Stimulated activated CD4-positive, alpha-beta T cell treated with anti-CD3 and anti-CD28 coated beads, Interleukin-1b, Interleukin-23, amount 100 ng/mL, for 1 hour (primary cell): ENCODE results near the gene PTPN21.

Experiments used
- DNase-seq, 2 donors: peaks; one replicate each; pipeline ENCODE4 v3.0.0-alpha.2; 2020; ENCODE audit warnings: low read depth in 2 of 2

The PTPN21 gene

DNA sequence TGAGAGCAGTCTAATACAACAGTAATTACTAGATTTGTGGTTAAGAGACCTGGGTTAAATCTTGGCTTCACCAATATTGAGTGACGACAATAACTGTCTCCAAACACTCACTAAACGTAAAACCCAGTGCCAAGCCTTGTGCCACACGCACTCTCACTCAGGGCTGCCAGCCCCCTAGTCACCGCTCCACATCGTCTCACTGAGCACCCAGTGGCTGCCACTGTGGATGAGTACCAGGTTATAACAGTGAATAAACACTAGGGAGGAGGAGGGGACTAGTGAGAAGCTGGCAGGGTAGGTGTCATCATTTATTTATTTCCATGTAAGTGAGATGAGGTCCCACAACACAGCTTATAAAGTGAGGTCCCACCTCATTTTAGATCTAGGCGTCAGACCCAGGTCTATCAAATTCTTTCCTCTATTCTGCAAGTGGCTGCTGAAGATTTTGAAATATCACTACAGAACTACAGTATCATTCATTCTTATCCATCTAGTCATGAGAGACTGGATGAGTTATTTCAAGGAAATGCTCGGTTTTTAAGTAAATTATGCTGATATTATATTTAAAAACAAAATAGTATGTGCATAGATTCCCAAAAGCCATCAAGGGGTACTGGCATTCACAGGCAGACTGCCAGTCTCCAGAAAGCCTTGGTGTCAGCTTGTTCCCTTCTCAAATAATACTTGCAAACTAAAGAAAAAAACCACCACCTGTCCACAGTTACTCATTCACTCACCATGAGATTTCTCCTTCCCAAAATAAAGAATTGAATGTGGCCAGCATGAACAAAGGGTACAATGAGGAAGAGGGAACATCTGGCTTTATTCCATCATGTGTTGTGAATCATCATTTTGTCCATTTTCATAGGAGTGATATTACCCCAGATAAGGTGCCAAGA, 84.0 kb downstream of the PTPN21 start:
- no peak for DNase-seq

DNA sequence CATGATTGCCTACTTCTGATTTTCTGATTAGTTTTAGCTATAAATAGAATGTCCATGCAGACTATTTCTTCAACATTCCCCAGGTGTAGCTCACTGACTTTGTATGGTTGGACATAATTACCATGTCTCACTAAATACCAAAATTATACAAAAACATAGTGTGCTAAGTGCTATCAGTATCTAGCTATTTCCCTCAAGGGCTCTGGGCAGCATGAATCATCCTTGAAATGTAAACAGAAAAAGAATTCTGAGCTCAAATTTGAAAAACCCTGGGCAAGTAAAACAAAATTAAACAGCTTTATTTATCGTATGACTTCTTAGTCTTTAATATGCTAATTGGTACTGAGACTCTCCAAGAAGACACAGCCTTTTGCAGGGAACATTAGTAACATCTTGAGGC, 86.4 kb downstream of the PTPN21 start:
- no peak for DNase-seq

DNA sequence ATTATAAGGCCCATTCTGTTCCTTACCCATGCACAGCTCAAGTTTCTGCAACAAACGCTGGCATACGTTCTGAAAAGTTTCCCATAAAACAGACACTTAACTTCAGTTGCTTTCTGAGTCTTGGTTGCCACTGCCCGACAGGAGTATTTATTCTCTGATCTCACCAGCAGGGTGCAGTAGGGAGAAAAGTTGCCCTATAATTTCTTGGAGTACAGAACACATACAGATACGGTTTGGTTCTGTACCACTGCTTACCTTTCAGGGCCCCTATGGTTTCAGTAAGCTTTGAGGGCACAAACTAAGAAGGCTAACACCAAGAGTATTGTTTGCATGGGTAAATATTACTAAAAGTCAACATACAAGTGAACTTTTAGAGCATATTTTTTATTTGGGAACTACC, 91.5 kb downstream of the PTPN21 start:
- DNase-seq: no peak

DNA sequence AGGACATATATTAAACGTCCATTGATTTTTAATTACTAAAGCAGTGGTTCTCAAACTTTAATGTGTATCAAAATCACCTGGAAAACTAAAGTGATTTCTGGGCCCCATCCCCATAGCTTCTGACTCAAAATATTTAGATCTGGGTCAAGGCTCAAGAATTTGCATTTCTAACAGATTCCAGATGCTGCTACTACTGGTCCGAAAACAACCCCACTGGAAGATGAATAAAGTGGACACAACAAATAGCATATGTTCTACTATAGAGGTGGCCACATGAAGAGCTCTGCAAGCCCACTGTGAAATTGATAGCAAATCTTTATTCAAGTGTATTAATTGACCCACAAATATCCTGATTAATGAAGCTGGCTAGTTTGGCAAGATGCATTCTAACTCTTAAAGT, 99.9 kb downstream of the PTPN21 start:
- no peak for DNase-seq

DNA sequence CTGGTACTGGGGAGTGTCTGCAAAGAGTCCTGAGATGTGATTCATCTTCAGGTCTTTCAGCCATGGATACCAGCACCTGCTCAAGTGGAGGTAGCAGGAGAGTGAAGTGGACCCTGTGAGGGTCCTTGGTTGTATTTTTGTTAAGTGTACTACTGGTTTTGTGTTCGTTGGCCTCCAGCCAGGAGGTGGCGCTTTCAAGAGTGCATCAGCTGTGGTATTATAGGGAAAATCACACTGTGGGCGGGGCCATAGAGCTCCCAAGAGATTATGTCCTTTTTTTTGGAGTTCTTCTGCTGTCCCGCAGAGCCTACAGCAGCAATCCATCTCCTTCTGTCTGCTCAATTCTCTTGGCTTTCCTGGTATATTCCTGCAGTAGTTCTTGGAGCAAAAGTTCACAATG, 102.6 kb downstream of the PTPN21 start:
- DNase-seq: no peak

DNA sequence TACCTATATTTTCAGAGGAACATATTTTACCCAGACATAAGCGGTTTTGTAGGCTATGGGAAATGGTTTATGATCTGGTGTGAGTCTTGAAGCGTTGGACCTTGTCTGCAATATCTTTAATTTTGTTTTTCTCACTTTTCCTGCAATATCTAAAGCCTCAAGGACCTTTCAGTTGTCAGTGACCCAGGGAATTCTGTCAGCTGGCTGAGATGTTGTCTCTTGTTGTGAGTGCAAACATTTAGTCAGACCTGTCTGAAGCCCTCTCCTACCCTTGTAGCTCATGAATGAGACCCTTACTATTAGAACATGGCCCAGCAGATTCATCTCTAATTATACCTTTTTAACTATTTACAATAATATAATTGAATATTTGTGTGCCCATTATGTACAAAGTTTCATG, 115.7 kb downstream of the PTPN21 start:
- no peak for DNase-seq

DNA sequence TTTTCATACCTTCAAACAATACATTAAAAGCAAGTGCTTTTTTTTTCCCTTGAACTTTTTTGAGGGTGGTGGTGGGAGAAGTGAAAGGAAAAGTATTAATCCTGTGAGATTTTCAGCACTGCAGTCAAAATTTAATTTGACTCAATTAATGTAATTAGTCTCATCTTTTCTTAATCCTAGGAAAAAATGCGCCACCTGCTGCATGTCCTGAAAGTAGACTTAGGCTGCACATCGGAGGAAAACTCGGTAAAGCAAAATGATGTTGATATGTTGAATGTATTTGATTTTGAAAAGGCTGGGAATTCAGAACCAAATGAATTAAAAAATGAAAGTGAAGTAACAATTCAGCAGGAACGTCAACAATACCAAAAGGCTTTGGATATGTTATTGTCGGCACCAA, 117.1 kb downstream of the PTPN21 start:
- DNase-seq: no peak

DNA sequence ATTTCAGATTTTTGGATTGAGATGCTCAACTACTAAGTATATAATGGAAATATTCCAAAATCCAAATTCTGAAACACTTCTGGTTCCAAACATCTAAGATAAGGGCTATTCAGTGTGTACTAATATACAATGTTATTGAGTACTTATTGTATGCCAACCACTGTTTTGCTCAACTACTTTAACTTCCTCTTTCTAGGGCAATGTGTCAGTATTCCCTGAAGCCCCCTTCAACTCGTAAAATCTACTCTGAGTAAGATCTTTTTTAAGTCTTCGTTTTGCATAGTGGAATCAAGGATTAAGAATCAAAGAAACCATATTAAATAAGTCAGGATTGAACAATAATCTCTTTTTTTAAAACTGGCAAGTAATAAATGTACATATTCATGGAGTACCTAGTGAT, 123.8 kb downstream of the PTPN21 start:
- DNase-seq: no peak

DNA sequence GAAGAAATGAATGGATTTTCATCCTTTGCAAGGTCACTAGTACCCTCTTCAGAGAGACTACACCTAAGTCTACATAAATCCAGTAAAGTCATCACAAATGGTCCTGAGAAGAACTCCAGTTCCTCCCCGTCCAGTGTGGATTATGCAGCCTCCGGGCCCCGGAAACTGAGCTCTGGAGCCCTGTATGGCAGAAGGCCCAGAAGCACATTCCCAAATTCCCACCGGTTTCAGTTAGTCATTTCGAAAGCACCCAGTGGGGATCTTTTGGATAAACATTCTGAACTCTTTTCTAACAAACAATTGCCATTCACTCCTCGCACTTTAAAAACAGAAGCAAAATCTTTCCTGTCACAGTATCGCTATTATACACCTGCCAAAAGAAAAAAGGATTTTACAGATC, 128.5 kb downstream of the PTPN21 start:
- no peak for DNase-seq

DNA sequence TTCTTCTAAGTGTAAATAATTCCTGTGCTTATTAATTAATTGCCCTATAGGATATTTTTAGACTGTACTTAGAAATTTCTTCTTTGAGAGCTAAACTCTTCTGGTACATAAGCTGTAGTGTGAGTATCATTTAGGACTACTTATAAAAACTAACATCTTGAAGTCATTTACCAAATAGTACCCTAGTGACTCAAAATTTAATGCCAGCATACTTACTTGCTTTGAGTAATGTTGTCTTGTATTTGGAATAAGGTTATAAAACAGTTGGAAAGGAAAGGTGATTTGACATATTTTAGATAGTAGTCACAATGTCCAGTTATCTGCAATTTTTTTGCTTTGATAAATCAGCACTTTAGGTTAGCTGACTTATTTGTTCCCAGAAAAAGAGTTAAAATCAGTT, 130.2 kb downstream of the PTPN21 start:
- DNase-seq: no peak

DNA sequence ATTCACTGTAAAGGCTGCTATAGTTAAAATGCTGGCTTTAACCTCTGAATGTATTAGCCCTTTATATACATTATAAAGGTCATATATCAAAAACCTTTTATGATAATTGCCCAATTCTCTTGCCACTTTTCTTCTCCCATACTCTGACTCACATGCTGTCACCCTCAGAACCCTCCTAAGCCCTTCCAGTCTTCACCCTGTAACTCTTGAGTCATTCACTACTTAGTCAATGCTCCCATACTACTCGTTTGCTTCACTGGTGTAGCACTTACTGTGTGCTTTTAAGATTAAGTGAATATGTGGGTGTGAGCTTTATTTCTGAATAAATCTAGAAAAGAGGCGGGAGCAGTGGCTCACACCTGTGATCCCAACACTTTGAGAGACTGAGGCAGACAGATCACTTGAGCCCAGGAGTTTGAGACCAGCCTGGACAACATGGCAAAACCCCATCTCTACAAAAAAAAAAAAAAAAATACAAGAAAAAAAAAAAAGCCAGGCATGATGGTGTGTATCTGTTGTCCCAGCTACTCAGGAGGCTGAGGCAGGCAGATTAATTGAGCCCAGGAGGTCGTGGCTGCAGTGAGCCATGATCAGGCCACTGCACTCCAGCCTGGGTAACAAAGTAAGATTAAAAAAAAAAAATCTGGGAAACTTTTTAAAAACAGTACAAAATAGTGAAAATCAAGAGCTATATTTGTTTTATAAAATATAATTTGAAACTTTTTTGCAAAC, 131.7 kb downstream of the PTPN21 start:
- DNase-seq: no peak

DNA sequence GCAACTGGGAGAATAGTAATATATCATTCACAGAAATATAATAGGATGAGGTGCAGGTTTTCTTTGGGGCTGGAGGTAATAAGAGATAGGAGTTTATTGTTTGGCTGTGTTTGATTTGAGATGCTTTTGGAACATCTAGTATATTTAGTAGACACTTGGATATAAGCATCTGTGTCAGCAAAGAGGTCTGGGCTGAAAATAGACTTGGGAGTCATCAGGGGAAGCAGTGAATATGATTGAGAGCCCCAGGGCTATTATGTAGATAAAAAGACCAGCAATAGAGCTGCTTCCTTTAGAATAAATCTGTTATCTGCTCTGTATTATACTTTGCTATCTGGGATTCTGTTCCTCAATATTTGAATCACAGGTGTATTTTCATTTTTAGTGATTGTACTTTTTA, 132.8 kb downstream of the PTPN21 start:
- DNase-seq: no peak

DNA sequence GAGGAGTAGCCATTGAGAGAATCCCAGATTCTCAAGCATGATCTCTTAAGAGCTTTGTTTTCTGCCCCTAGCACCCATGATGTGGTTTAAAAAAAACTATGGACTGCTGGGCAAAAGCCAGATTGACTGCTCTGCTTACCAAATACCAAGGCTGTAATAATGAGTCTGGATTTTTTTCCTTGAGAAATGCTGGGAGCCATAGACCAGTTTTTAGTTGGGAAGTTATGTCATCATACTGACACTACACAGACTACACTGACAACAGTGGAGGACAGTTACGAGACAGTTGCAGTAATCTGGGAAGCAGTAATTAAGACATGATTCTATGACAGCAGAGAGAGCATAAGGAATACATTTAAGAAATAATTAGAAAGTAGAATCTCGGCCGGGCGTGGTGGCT, 133.5 kb downstream of the PTPN21 start:
- no peak for DNase-seq

DNA sequence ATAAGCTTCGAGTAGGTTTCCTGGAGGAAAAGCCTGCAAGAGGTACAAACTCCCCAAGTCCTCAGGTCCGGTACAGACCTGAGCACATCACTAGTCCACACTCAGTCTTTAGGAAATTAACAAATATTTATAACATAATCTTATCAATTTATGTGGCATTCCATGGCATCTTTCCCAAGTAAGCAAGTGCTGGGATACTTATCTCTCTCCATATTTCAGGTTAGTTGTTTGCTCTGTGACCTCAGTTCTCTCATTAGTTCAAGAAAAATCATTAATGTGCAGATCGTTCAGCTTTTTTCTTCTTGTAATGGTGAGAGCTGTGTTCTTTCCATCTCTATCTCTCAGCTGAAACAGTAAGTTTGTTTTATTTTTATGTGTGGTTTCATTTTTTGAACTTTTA, 134.6 kb downstream of the PTPN21 start:
- DNase-seq: no peak

DNA sequence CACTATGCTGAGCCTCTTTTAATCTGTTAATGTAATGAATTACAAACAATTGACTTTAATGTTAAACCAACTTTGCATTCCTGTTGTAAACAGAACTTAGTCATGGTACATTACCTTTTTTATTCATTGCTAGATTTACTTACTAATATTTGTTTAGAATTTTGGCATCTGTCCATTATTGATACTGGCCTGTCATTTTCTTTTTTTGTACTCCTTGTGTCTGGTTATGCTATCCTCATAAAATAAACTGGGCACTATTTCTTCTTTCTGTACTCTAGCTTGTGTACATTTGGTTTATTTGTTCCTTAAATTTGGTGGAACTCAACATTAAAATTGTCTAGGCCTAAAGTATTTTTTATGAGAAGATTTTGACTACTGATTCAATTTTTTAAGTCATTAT, 137.2 kb downstream of the PTPN21 start:
- no peak for DNase-seq
